ENCODE measurements around the gene SNX15. TPM values are rescaled to one million over a fixed set of nuclear protein-coding genes. Genes with fewer than 3 reads are reported as not detected.

SNX15 gene
- total and polyA plus RNA-seq, 12 donors = 16.4 to 35.9 (median 22.5) TPM

- no peak for DNase-seq
- Histone ChIP-seq H3K36me3 (replicated peaks in 1 of 2) (peaks cover 0 to 59% of the 10 kb centered on the region in 2 donors), H3K27me3 (no peaks in the 10 kb centered on the region), H3K4me3 (no peak overlapping the region), H3K27ac (no peak overlapping the region), H3K4me1 (replicated peaks in 1 of 2) (no peaks in the 10 kb centered on the region), H3K9me3 (replicated peaks in 1 of 3) (no peaks in the 10 kb centered on the region)
- WGBS, 4 donors = 66 to 79% (median 74%) methylated on average over 2 of the region's 2 CpGs
- intact Hi-C loops (cut with DNase I) = no loop called here
- TF ChIP-seq CTCF (IDR thresholded peaks at IDR 0.05) (no peak), POLR2A (IDR thresholded peaks at IDR 0.05) (no peak)
Measured at GRCh38 chr11:65034423-65034822, 7.2 kb downstream of the SNX15 start.

GRCh38 chr11:65035579-65035978 lies 8.3 kb downstream of the SNX15 start:
- intact Hi-C loops (cut with DNase I) = no loop called here
- DNase-seq = peak in 6 of 7 donors; percentile 28 to 69 (median 50)
- TF ChIP-seq CTCF (IDR thresholded peaks at IDR 0.05) (no peak), POLR2A (IDR thresholded peaks at IDR 0.05) (no peak)
- Histone ChIP-seq H3K27me3 (no peaks in the 10 kb centered on the region), H3K4me1 (replicated peaks in 1 of 2) (peaks cover 0 to 5% of the 10 kb centered on the region in 2 donors), H3K9me3 (replicated peaks in 1 of 3) (no peaks in the 10 kb centered on the region), H3K4me3 (no peak overlapping the region), H3K27ac (peak overlapping the region in 1 of 5 donors; percentile 0), H3K36me3 (replicated peaks in 1 of 2) (peaks cover 0 to 59% of the 10 kb centered on the region in 2 donors)
- 45 to 71% (median 61%) methylated on average over 6 to 11 of the region's 11 CpGs for WGBS, 4 donors

- WGBS, 4 donors = 50 to 58% (median 54%) methylated on average over 6 of the region's 6 CpGs
- peaks cover 0 to 57% of the 10 kb centered on the region in 2 donors for H3K36me3 ChIP-seq (replicated peaks in 1 of 2)
Measured at GRCh38 chr11:65036931-65037330, 9.7 kb downstream of the SNX15 start.

GRCh38 chr11:65040520-65040846 lies 13.2 kb downstream of the SNX15 start:
- peak overlapping the region; percentile 74 to 99 (median 82) for H3K4me3 ChIP-seq
- intact Hi-C loops (cut with DNase I) = no loop called here
- no peak for DNase-seq
- no peaks in the 10 kb centered on the region for H3K9me3 ChIP-seq (replicated peaks in 1 of 3)
- peaks cover 0 to 31% of the 10 kb centered on the region in 2 donors for H3K4me1 ChIP-seq (replicated peaks in 1 of 2)
- 9 to 15% (median 12%) methylated on average over 7 of the region's 7 CpGs for WGBS, 4 donors
- H3K27ac ChIP-seq = peak overlapping the region; percentile 78 to 95 (median 90)
- TF ChIP-seq POLR2A (IDR thresholded peaks at IDR 0.05) (no peak), CTCF (IDR thresholded peaks at IDR 0.05) (no peak)
- peaks cover 0 to 22% of the 10 kb centered on the region in 2 donors for H3K36me3 ChIP-seq (replicated peaks in 1 of 2)
- H3K27me3 ChIP-seq = no peaks in the 10 kb centered on the region

More at GRCh38 chr11:65036931-65037330, 9.7 kb downstream of the SNX15 start:
- peak; percentile 90 to 92 (median 91) for DNase-seq
- intact Hi-C loops (cut with DNase I) = no loop called here
- no peaks in the 10 kb centered on the region for H3K9me3 ChIP-seq (replicated peaks in 1 of 3)
- TF ChIP-seq POLR2A (IDR thresholded peaks at IDR 0.05) (no peak), CTCF (IDR thresholded peaks at IDR 0.05) (no peak)
- peak overlapping the region in 1 of 5 donors; percentile 26 for H3K27ac ChIP-seq
- peaks cover 0 to 10% of the 10 kb centered on the region in 2 donors for H3K4me1 ChIP-seq (replicated peaks in 1 of 2)
- H3K27me3 ChIP-seq = no peaks in the 10 kb centered on the region
- H3K4me3 ChIP-seq = no peak overlapping the region

Data from adrenal gland (tissue), 12 donors.